Trophoblast cell (in vitro differentiated cells and primary cell): Measurements from ENCODE around the gene JAZF1.
A peak's percentile ranks its signal among the peaks of the same experiment; 100 is the strongest.

Experiments
- DNase-seq, 2 donors: peaks; one replicate each; pipeline ENCODE4 v3.0.0-alpha.2; 2016
- H2AFZ ChIP-seq: 2 replicates; pipeline ENCODE4 v1.6.1; 2013; ENCODE audit warnings: low read length, moderate library complexity, mild to moderate bottlenecking; ENCODE audit not compliant: insufficient read depth, poor library complexity
- H2AK5ac ChIP-seq: 2 replicates; pipeline ENCODE4 v1.6.1; 2013; ENCODE audit warnings: mild to moderate bottlenecking, low read length
- H2BK120ac ChIP-seq: 2 replicates; pipeline ENCODE4 v1.6.1; 2013; ENCODE audit warnings: low read length, mild to moderate bottlenecking, moderate library complexity; ENCODE audit not compliant: insufficient read depth, poor library complexity
- H2BK12ac ChIP-seq: 2 replicates; pipeline ENCODE4 v1.6.1; 2013; ENCODE audit warnings: mild to moderate bottlenecking, low read length, moderate library complexity
- H2BK5ac ChIP-seq: 2 replicates; pipeline ENCODE4 v1.6.1; 2013; ENCODE audit warnings: low read length, low read depth, moderate library complexity, mild to moderate bottlenecking; ENCODE audit not compliant: poor library complexity
- H3K14ac ChIP-seq: 2 replicates; pipeline ENCODE4 v1.6.1; 2013; ENCODE audit warnings: mild to moderate bottlenecking, low read length
- H3K18ac ChIP-seq: 2 replicates; pipeline ENCODE4 v1.6.1; 2013; ENCODE audit warnings: mild to moderate bottlenecking, low read length
- H3K23ac ChIP-seq: 2 replicates; pipeline ENCODE4 v1.6.1; 2013; ENCODE audit warnings: low read length
- H3K27ac ChIP-seq: 2 replicates; pipeline ENCODE4 v1.5.1; 2013; ENCODE audit warnings: low read depth, mild to moderate bottlenecking, inconsistent platforms, low read length, moderate library complexity
- H3K27me3 ChIP-seq: 2 replicates; pipeline ENCODE4 v1.6.1; 2013; ENCODE audit warnings: inconsistent platforms, mild to moderate bottlenecking, low read length, moderate library complexity; ENCODE audit not compliant: insufficient read depth
- H3K36me3 ChIP-seq, 2 experiments: 1 replicate in 1 of 2; 2 replicates in 1 of 2; pipeline ENCODE4 v1.6.1; 2013; ENCODE audit warnings: low read length in 2 of 2, mild to moderate bottlenecking in 2 of 2, moderate library complexity in 1 of 2; ENCODE audit not compliant: insufficient read depth in 2 of 2, control insufficient read depth in 1 of 2
- H3K4ac ChIP-seq: 2 replicates; pipeline ENCODE4 v1.6.1; 2013; ENCODE audit warnings: low read depth, mild to moderate bottlenecking, low read length, moderate library complexity
- H3K4me1 ChIP-seq, 2 experiments: 1 replicate in 1 of 2; 2 replicates in 1 of 2; pipeline ENCODE4 v1.6.1; 2013; ENCODE audit warnings: low read length in 2 of 2, mild to moderate bottlenecking in 2 of 2, moderate library complexity in 1 of 2; ENCODE audit not compliant: insufficient read depth in 2 of 2, control insufficient read depth in 1 of 2
- H3K4me2 ChIP-seq: 2 replicates; pipeline ENCODE4 v1.6.1; 2013; ENCODE audit warnings: inconsistent platforms, mild to moderate bottlenecking, low read length, moderate library complexity
- H3K4me3 ChIP-seq: 2 replicates; pipeline ENCODE4 v1.5.1; 2013; ENCODE audit warnings: mild to moderate bottlenecking, low read depth, low read length, inconsistent platforms
- H3K79me1 ChIP-seq: one replicate; pipeline ENCODE4 v1.6.1; 2013; ENCODE audit warnings: low read length
- H3K79me2 ChIP-seq: 2 replicates; pipeline ENCODE4 v1.6.1; 2013; ENCODE audit warnings: low read length, mild to moderate bottlenecking; ENCODE audit not compliant: control insufficient read depth, insufficient read depth, poor library complexity
- H3K9ac ChIP-seq: 2 replicates; pipeline ENCODE4 v1.6.1; 2013; ENCODE audit warnings: mild to moderate bottlenecking, low read length
- H3K9me3 ChIP-seq: 2 replicates; pipeline ENCODE4 v1.6.1; 2013; ENCODE audit warnings: low read depth, mild to moderate bottlenecking, control low read depth, inconsistent platforms, low read length; ENCODE audit not compliant: insufficient read depth
- H4K12ac ChIP-seq: 2 replicates; pipeline ENCODE4 v1.6.1; 2013; ENCODE audit warnings: low read depth, mild to moderate bottlenecking, low read length, moderate library complexity
- H4K8ac ChIP-seq: 2 replicates; pipeline ENCODE4 v1.6.1; 2013; ENCODE audit warnings: low read depth, mild to moderate bottlenecking, low read length, moderate library complexity
- H4K91ac ChIP-seq: one replicate; pipeline ENCODE4 v1.6.1; 2013; ENCODE audit warnings: low read depth, mild to moderate bottlenecking, low read length, moderate library complexity
- WGBS: extraction: QIAGEN DNeasy Blood & Tissue Kit; methylation state at CpG from one replicate; pipeline ENCODE4 v1.1.7; 2013; ENCODE audit warnings: missing lambda C conversion rate; ENCODE audit not compliant: insufficient read length, insufficient coverage; ENCODE audit errors: extremely low coverage; 5-methylcytosine and 5-hydroxymethylcytosine counted together

The JAZF1 gene

DNA sequence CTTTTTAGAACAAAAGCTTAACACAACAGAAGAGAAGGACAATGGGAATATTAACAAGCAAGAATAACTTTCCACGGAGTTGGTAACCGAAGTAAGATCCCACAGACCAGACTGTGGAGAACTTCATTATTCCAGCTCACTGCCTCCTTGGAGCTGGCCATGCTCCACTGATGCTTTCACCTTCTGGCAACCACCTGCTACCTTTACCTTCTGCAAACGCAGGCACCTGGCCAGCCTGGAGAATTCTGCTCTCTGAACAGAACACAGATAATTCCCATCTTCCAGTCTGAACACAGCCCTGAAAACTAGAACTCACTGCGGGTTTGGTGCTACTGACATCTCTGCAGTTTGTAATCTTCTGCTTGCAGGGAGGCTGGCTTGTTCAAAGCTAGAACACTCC is 66.5 kb downstream of the JAZF1 start:
- H3K27me3 ChIP-seq, result no peaks in the 10 kb centered on the region
- no CpG with 5 or more reads among the region's 4 CpGs for WGBS
- H3K79me2 ChIP-seq, result no peaks in the 10 kb centered on the region
- no peaks in the 10 kb centered on the region for H3K36me3 ChIP-seq
- H2AK5ac ChIP-seq, result no peak overlapping the region
- H3K4me2 ChIP-seq, result no peak overlapping the region
- H4K91ac ChIP-seq, result no peak overlapping the region
- H3K9ac ChIP-seq, result no peak overlapping the region
- no peaks in the 10 kb centered on the region for H3K9me3 ChIP-seq
- H2BK12ac ChIP-seq, result no peak overlapping the region
- no peaks in the 10 kb centered on the region for H3K4me1 ChIP-seq
- H3K4me3 ChIP-seq, result no peak overlapping the region
- no peaks in the 10 kb centered on the region for H3K79me1 ChIP-seq
- DNase-seq, result no peak
- no peak overlapping the region for H3K14ac ChIP-seq
- H3K23ac ChIP-seq, result no peak overlapping the region
- no peak overlapping the region for H2BK120ac ChIP-seq
- no peak overlapping the region for H3K27ac ChIP-seq
- no peak overlapping the region for H2AFZ ChIP-seq
- H2BK5ac ChIP-seq, result no peak overlapping the region
- H3K4ac ChIP-seq, result no peak overlapping the region
- no peak overlapping the region for H4K8ac ChIP-seq
- no peak overlapping the region for H3K18ac ChIP-seq
- H4K12ac ChIP-seq, result no peak overlapping the region

DNA sequence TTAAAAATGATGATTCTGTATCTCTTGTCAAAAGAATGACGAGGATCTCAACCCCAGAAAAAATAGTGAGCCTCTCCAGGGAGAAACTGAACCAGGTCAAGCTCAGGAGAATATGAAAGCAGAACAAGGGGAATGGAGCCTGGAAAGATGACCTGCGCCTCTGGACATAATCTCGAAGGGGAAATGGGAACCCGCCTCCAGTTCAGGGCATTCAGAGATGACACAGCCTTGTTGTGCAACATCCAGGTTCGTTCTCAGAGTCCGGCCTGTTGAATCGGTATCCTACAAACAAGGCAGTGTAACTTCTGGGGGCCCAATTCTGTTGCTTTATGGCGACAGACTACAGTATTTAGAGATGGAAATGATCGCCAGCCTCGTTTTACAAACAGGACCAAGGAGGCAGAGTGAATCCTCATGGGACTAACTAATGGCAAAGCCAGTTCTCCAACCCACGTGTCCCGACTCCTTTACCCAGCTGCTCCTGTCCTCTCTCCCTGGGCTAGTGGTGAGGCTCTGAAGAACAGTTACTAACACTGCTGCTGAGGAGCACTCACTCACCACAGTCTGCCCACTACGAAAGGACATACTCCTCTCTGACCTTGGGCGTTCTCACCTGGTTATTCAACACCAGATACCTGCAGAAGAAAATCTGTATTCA is 67.6 kb downstream of the JAZF1 start:
- WGBS, result no CpG with 5 or more reads among the region's 14 CpGs
- no peak overlapping the region for H2BK12ac ChIP-seq
- no peak overlapping the region for H2BK5ac ChIP-seq
- H2AFZ ChIP-seq, result no peak overlapping the region
- no peak overlapping the region for H4K12ac ChIP-seq
- no peak overlapping the region for H3K4me3 ChIP-seq
- no peaks in the 10 kb centered on the region for H3K27me3 ChIP-seq
- H3K9ac ChIP-seq, result no peak overlapping the region
- peak; percentile 35 to 46 for DNase-seq
- H3K4ac ChIP-seq, result no peak overlapping the region
- H3K4me2 ChIP-seq, result no peak overlapping the region
- H4K8ac ChIP-seq, result no peak overlapping the region
- H3K18ac ChIP-seq, result no peak overlapping the region
- H3K27ac ChIP-seq, result no peak overlapping the region
- H3K9me3 ChIP-seq, result no peaks in the 10 kb centered on the region
- no peak overlapping the region for H3K14ac ChIP-seq
- H3K23ac ChIP-seq, result no peak overlapping the region
- H3K36me3 ChIP-seq, result no peaks in the 10 kb centered on the region
- H2BK120ac ChIP-seq, result no peak overlapping the region
- H3K79me2 ChIP-seq, result no peaks in the 10 kb centered on the region
- H3K79me1 ChIP-seq, result no peaks in the 10 kb centered on the region
- no peaks in the 10 kb centered on the region for H3K4me1 ChIP-seq
- H2AK5ac ChIP-seq, result no peak overlapping the region
- H4K91ac ChIP-seq, result no peak overlapping the region

DNA sequence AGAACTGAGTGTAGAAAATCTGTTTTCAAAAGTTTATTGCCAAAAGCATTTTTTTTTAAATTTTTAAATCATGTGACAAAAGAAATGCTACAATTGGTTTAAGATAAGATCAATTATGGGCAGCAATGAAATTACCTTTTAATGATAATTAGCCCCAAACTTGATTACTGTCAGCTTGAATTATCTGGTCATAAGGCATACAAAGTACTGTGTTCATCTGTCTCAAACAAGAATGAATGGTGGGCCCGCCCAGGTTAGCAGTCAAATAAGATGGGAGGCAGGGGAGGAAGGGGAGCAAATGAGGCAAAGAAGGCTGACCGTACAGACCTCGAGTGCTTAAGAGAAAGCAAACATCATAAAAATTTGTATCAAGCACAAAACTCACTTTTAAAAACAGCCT is 68.1 kb downstream of the JAZF1 start:
- Histone ChIP-seq H3K79me1 (no peaks in the 10 kb centered on the region), H3K79me2 (no peaks in the 10 kb centered on the region), H3K23ac (no peak overlapping the region), H2BK5ac (no peak overlapping the region), H2BK120ac (no peak overlapping the region), H3K9me3 (no peaks in the 10 kb centered on the region), H3K4me2 (no peak overlapping the region), H3K4ac (no peak overlapping the region), H4K91ac (no peak overlapping the region), H2AFZ (no peak overlapping the region), H3K27ac (no peak overlapping the region), H4K12ac (no peak overlapping the region), H3K4me1 (no peaks in the 10 kb centered on the region), H3K36me3 (no peaks in the 10 kb centered on the region), H4K8ac (no peak overlapping the region), H3K27me3 (no peaks in the 10 kb centered on the region), H2BK12ac (no peak overlapping the region), H3K14ac (no peak overlapping the region), H3K4me3 (no peak overlapping the region), H3K18ac (no peak overlapping the region), H3K9ac (no peak overlapping the region), H2AK5ac (no peak overlapping the region)
- DNase-seq, result no peak
- no CpG with 5 or more reads among the region's 3 CpGs for WGBS

DNA sequence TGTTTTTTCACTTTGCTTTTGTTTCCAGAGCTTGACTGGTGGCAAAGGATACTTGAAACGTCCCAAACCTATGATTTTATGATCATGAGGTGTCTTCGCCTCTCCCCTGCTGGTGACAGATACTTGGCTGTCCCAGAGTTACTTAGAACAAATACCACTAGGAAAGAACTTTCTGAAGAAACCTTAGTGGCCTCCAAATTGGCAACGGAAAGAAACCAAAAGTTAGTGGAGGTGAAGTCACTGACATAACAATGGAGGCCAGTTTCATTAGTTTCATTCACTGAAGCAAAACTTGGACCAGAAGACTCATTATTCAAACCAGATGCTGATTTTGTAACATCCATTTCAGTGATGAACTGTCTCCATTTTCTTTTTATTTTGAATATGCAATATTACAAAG is 68.6 kb downstream of the JAZF1 start:
- H3K4me3 ChIP-seq, result no peak overlapping the region
- no peak overlapping the region for H2AK5ac ChIP-seq
- H3K4me1 ChIP-seq, result no peaks in the 10 kb centered on the region
- H3K4me2 ChIP-seq, result no peak overlapping the region
- H3K79me2 ChIP-seq, result no peaks in the 10 kb centered on the region
- H3K9me3 ChIP-seq, result no peaks in the 10 kb centered on the region
- no peak overlapping the region for H3K27ac ChIP-seq
- no peak for DNase-seq
- H2BK5ac ChIP-seq, result no peak overlapping the region
- H3K79me1 ChIP-seq, result no peaks in the 10 kb centered on the region
- H2BK120ac ChIP-seq, result no peak overlapping the region
- H3K23ac ChIP-seq, result no peak overlapping the region
- no peak overlapping the region for H4K91ac ChIP-seq
- no peak overlapping the region for H3K4ac ChIP-seq
- H3K14ac ChIP-seq, result no peak overlapping the region
- H4K8ac ChIP-seq, result no peak overlapping the region
- no peaks in the 10 kb centered on the region for H3K36me3 ChIP-seq
- H3K27me3 ChIP-seq, result no peaks in the 10 kb centered on the region
- no peak overlapping the region for H2BK12ac ChIP-seq
- WGBS, result no CpG with 5 or more reads among the region's 3 CpGs
- no peak overlapping the region for H3K9ac ChIP-seq
- H4K12ac ChIP-seq, result no peak overlapping the region
- no peak overlapping the region for H2AFZ ChIP-seq
- no peak overlapping the region for H3K18ac ChIP-seq
